Smooth muscle cell (in vitro differentiated cells): Measurements from ENCODE around the gene LYPLAL1. TPM values are rescaled to one million over a fixed set of nuclear protein-coding genes. Genes with fewer than 3 reads are reported as not detected.
"Not testable (repeated sequence)": the region's sequence is repeated elsewhere in the genome, so short reads cannot be mapped to it uniquely, and the experiment has no call there.

ENCODE experiments used
- DNase-seq: peaks from one replicate; lab custom pipeline; 2025; ENCODE audit not compliant: unreplicated experiment; lab: John Stamatoyannopoulos, UW
- H2AFZ ChIP-seq: fragments of 200-600 bp; sonication (generic); 2 replicates; pipeline ENCODE4 v1.6.0; 2016; ENCODE audit warnings: antibody characterized with exemption, low read depth, mild to moderate bottlenecking
- H3F3A ChIP-seq: fragments of 200-600 bp; sonication (generic); 2 replicates; pipeline ENCODE4 v1.6.0; 2017; ENCODE audit warnings: antibody characterized with exemption, low read depth
- H3K27ac ChIP-seq: fragments of 200-600 bp; sonication (generic); 2 replicates; pipeline ENCODE4 v1.5.1; 2016; ENCODE audit warnings: low read depth, mild to moderate bottlenecking
- H3K27me3 ChIP-seq: fragments of 200-600 bp; sonication (generic); 2 replicates; pipeline ENCODE4 v1.6.1; 2016; ENCODE audit warnings: low read depth, mild to moderate bottlenecking
- H3K36me3 ChIP-seq: fragments of 200-600 bp; sonication (generic); 2 replicates; pipeline ENCODE4 v1.5.1; 2016; ENCODE audit warnings: low read depth
- H3K4me1 ChIP-seq: fragments of 200-600 bp; sonication (generic); 2 replicates; pipeline ENCODE4 v1.5.1; 2016; ENCODE audit warnings: low read depth
- H3K4me2 ChIP-seq: fragments of 200-600 bp; sonication (generic); 2 replicates; pipeline ENCODE4 v1.6.0; 2016; ENCODE audit warnings: mild to moderate bottlenecking
- H3K4me3 ChIP-seq: fragments of 200-600 bp; sonication (generic); 2 replicates; pipeline ENCODE4 v1.5.1; 2016; ENCODE audit warnings: mild to moderate bottlenecking
- H3K79me2 ChIP-seq: fragments of 200-600 bp; sonication (generic); 2 replicates; pipeline ENCODE4 v1.6.0; 2016; ENCODE audit warnings: low read depth, mild to moderate bottlenecking
- H3K9ac ChIP-seq: fragments of 200-600 bp; sonication (generic); 2 replicates; pipeline ENCODE4 v1.6.0; 2016; ENCODE audit warnings: low read depth
- H3K9me3 ChIP-seq: fragments of 200-600 bp; sonication (generic); replicated peaks from 2 replicates; pipeline ENCODE4 v1.5.1; 2016; ENCODE audit warnings: low read depth
- H4K20me1 ChIP-seq: fragments of 200-600 bp; sonication (generic); 2 replicates; pipeline ENCODE4 v1.6.0; 2016; ENCODE audit warnings: low read depth
- WGBS: methylation state at CpG from one replicate; pipeline ENCODE4 v1.1.7; 2016; ENCODE audit warnings: low lambda C conversion rate; 5-methylcytosine and 5-hydroxymethylcytosine counted together
- polyA plus RNA-seq: library from polyadenylated mRNA; unstranded; fragments of >200 nt; fragmentation: Nextera tagmentation; extraction: Ambion mirVana; gene quantifications from 2 replicates; pipeline ENCODE4 v1.2.1, GENCODE V29; 2016
- total RNA-seq: library from RNA; depleted of rRNA; stranded (reverse); fragments of >200 nt; gene quantifications from 2 replicates; pipeline ENCODE4 v1.2.3, GENCODE V29; 2014
- TF ChIP-seq, protein P1 (sequence below): fragments of 200-600 bp; sonication (generic); IDR thresholded peaks from 2 replicates; pipeline ENCODE4 v1.5.1; 2017; ENCODE audit warnings: borderline replicate concordance, mild to moderate bottlenecking, antibody characterized with exemption; ENCODE audit not compliant: insufficient read depth, poor library complexity, severe bottlenecking

LYPLAL1 gene
- total and polyA plus RNA-seq, 2 experiments from 2014 or later: 18.2 to 18.7 TPM

DNA sequence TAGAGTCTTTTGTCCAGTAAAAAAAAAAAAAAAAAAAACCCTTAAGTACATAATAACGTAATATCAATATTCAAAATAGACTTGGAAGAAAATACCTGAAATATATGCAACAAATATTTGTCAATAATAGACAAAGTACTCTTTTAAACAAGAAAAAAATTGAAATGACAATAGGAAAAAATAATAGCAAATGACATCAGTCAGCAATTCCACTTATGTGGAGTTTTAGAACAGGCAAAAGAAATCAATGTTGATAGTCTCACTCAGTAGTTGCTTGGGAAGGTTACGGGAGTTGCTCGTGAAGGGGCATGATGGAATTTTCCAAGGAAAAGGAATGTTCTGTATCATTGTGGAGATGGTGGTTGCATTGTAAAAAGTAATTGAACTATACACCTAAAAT lies 16.9 kb downstream of the LYPLAL1 start:
- Histone ChIP-seq H2AFZ (no peak overlapping the region), H3K4me1 (peaks cover 19% of the 10 kb centered on the region), H3K4me2 (no peak overlapping the region), H3K79me2 (peaks cover 19% of the 10 kb centered on the region), H3K36me3 (no peaks in the 10 kb centered on the region), H3K4me3 (no peak overlapping the region), H4K20me1 (no peaks in the 10 kb centered on the region), H3K27ac (no peak overlapping the region), H3K9me3 (no peaks in the 10 kb centered on the region), H3K27me3 (no peaks in the 10 kb centered on the region), H3F3A (no peaks in the 10 kb centered on the region), H3K9ac (no peak overlapping the region)
- DNase-seq: no peak
- 95% methylated on average over 3 of the region's 3 CpGs for WGBS
- TF ChIP-seq, protein P1, sequence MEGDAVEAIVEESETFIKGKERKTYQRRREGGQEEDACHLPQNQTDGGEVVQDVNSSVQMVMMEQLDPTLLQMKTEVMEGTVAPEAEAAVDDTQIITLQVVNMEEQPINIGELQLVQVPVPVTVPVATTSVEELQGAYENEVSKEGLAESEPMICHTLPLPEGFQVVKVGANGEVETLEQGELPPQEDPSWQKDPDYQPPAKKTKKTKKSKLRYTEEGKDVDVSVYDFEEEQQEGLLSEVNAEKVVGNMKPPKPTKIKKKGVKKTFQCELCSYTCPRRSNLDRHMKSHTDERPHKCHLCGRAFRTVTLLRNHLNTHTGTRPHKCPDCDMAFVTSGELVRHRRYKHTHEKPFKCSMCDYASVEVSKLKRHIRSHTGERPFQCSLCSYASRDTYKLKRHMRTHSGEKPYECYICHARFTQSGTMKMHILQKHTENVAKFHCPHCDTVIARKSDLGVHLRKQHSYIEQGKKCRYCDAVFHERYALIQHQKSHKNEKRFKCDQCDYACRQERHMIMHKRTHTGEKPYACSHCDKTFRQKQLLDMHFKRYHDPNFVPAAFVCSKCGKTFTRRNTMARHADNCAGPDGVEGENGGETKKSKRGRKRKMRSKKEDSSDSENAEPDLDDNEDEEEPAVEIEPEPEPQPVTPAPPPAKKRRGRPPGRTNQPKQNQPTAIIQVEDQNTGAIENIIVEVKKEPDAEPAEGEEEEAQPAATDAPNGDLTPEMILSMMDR: no peak

DNA sequence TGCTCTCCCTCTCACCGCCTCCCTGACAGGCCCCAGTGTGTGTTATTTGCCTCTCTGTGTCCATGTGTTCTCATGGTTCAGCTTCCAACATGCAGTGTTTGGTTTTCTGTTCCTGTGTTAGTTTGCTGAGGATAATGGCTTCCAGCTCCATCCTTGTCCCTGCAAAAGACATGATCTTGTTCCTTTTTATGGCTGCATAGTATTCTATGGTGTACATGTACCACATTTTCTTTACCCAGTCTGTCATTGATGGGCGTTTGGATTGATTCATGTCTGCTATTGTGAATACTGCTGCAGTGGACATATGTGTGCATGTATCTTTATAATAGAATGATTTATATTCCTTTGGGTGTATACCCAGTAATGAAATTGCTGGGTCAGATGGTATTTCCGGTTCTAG lies 22.2 kb downstream of the LYPLAL1 start:
- H3F3A ChIP-seq, H3K4me2 ChIP-seq, H3K27ac ChIP-seq, H3K27me3 ChIP-seq, H3K79me2 ChIP-seq, H3K4me1 ChIP-seq, H3K36me3 ChIP-seq, DNase-seq, H3K9ac ChIP-seq, H4K20me1 ChIP-seq, H3K9me3 ChIP-seq, H3K4me3 ChIP-seq, H2AFZ ChIP-seq: not testable (repeated sequence)
- WGBS: 97% methylated on average over 3 of the region's 3 CpGs

DNA sequence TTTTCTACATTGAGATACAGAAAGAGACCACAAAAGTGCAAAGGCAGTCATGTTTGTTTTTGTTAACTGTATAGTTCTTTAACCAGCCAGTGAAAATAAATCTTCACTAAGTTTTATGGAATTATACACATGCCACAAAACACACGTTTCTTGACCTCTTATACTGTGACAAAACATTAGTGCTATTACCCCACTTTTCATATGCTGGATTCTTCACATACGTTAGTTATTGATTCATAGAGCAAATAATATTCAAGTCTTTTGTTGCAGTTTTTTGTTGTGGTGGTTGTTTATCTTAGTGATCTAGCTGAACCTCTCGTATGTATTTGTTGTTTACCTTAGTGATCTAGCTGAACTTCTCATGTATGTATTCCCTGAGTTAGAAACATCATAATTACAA lies 28.0 kb downstream of the LYPLAL1 start:
- 77% methylated on average over 3 of the region's 3 CpGs for WGBS

DNA sequence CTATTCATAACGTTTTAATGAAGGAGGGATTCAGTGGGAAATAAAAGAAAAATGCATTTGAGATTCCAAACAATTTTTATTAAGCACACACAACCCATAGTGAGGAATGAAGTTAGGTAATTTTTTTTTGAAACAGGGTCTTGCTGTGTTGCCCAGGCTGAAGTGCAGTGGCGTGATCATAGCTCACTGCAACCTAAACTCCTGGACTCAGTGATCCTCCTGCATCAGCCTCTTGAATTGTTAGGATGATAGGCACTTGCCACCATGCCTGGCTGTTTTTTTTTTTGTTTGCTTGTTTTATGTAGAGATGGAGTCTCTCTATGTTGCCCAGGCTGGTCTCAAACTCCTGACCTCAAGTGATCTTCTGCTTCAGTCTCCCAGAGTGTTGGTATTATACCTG lies 28.9 kb downstream of the LYPLAL1 start:
- Histone ChIP-seq H2AFZ (no peak overlapping the region), H4K20me1 (no peaks in the 10 kb centered on the region), H3K9ac (no peak overlapping the region), H3K27ac (no peak overlapping the region), H3K79me2 (no peaks in the 10 kb centered on the region), H3K9me3 (no peaks in the 10 kb centered on the region), H3F3A (no peaks in the 10 kb centered on the region), H3K27me3 (no peaks in the 10 kb centered on the region), H3K36me3 (no peaks in the 10 kb centered on the region), H3K4me3 (no peak overlapping the region), H3K4me2 (no peak overlapping the region), H3K4me1 (no peaks in the 10 kb centered on the region)
- no peak for DNase-seq
- 80% methylated on average over 2 of the region's 2 CpGs for WGBS
- TF ChIP-seq, protein P1: no peak

More for the DNA sequence above, 28.0 kb downstream of the LYPLAL1 start:
- TF ChIP-seq, protein P1: no peak
- Histone ChIP-seq H3K4me2 (no peak overlapping the region), H3K9me3 (no peaks in the 10 kb centered on the region), H3K27me3 (no peaks in the 10 kb centered on the region), H3K79me2 (no peaks in the 10 kb centered on the region), H3K4me3 (no peak overlapping the region), H2AFZ (no peak overlapping the region), H3K36me3 (no peaks in the 10 kb centered on the region), H3K9ac (no peak overlapping the region), H3F3A (no peaks in the 10 kb centered on the region), H4K20me1 (no peaks in the 10 kb centered on the region), H3K27ac (no peak overlapping the region), H3K4me1 (no peaks in the 10 kb centered on the region)
- no peak for DNase-seq
